Activated naive CD4-positive, alpha-beta T cell treated with anti-CD3 and anti-CD28 coated beads for 36 hours (primary cell): ENCODE data around the gene IL18. TPM values are rescaled to one million over a fixed set of nuclear protein-coding genes. Genes with fewer than 3 reads are reported as not detected.

ENCODE experiments used
- CTCF ChIA-PET: fragments of 350-600 bp; sonication (Branson Sonifier 250); formaldehyde crosslinking; loops from one replicate; lab custom pipeline; 2021; ENCODE audit warnings: antibody characterized with exemption; lab: Charles Lee
- DNase-seq: peaks from one replicate; pipeline ENCODE4 v3.0.0-alpha.2; 2020
- H3K27ac Mint-ChIP-seq: one replicate; pipeline ENCODE4 v1.8.0; 2021; ENCODE audit warnings: mild to moderate bottlenecking, mixed read lengths
- H3K27me3 Mint-ChIP-seq: one replicate; pipeline ENCODE4 v1.8.0; 2021; ENCODE audit warnings: low read depth, mixed read lengths
- H3K36me3 Mint-ChIP-seq: one replicate; pipeline ENCODE4 v1.8.0; 2021; ENCODE audit warnings: low read depth, mixed read lengths
- H3K4me1 Mint-ChIP-seq: one replicate; pipeline ENCODE4 v1.8.0; 2021; ENCODE audit warnings: low read depth, mixed read lengths
- H3K4me3 Mint-ChIP-seq: one replicate; pipeline ENCODE4 v1.8.0; 2021; ENCODE audit warnings: mild to moderate bottlenecking, moderate library complexity, mixed read lengths
- H3K9me3 Mint-ChIP-seq: one replicate; pipeline ENCODE4 v1.8.0; 2021; ENCODE audit warnings: mixed read lengths
- intact Hi-C: fragments of 100-400 bp; cut with micrococcal nuclease; formaldehyde crosslinking; loops from one replicate; pipeline ENCODE4 v1.15.1; 2023
- total RNA-seq, 2 experiments: library from RNA; stranded (reverse); gene quantifications; one replicate each; pipeline ENCODE4 v1.2.3, GENCODE V29; 2021

IL18 gene
- total RNA-seq, 2 experiments from 2014 or later = not detected

- Mint-ChIP-seq H3K36me3 (peaks cover under 1% of the 10 kb centered on the region), H3K27ac (no peak overlapping the region), H3K27me3 (peaks cover 3% of the 10 kb centered on the region), H3K9me3 (no peaks in the 10 kb centered on the region), H3K4me1 (no peaks in the 10 kb centered on the region), H3K4me3 (no peak overlapping the region)
- DNase-seq = no peak
- CTCF ChIA-PET = interaction anchor here (0.7 kb wide), 1 partner anchor 27 kb away, joined by 3 read pairs; no protein-coding TSS in a partner anchor
- intact Hi-C loops = no loop called here
Observed at GRCh38 chr11:112185883-112186282, 22.0 kb upstream of the IL18 start.

GRCh38 chr11:112182867-112183266 lies 19.0 kb upstream of the IL18 start:
- Mint-ChIP-seq H3K9me3 (no peaks in the 10 kb centered on the region), H3K4me1 (no peaks in the 10 kb centered on the region)
- intact Hi-C loops = no loop called here

GRCh38 chr11:112179601-112180000 lies 15.7 kb upstream of the IL18 start:
- CTCF ChIA-PET = no interaction called here
- Mint-ChIP-seq H3K4me1 (peaks cover 9% of the 10 kb centered on the region), H3K27ac (no peak overlapping the region), H3K27me3 (peaks cover 26% of the 10 kb centered on the region), H3K36me3 (peaks cover 1% of the 10 kb centered on the region), H3K9me3 (no peaks in the 10 kb centered on the region), H3K4me3 (no peak overlapping the region)
- no peak for DNase-seq
- intact Hi-C loops = loop anchor here (10.0 kb wide), 1 partner anchor 615 kb away; no protein-coding TSS in a partner anchor

More at GRCh38 chr11:112182867-112183266, 19.0 kb upstream of the IL18 start:
- H3K27me3 Mint-ChIP-seq = peaks cover 18% of the 10 kb centered on the region
- DNase-seq = no peak
- no peak overlapping the region for H3K27ac Mint-ChIP-seq
- H3K36me3 Mint-ChIP-seq = peaks cover 1% of the 10 kb centered on the region
- H3K4me3 Mint-ChIP-seq = no peak overlapping the region
- CTCF ChIA-PET = no interaction called here

GRCh38 chr11:112178936-112179335 lies 15.0 kb upstream of the IL18 start:
- peaks cover 1% of the 10 kb centered on the region for H3K36me3 Mint-ChIP-seq
- CTCF ChIA-PET = no interaction called here
- H3K27me3 Mint-ChIP-seq = peaks cover 27% of the 10 kb centered on the region
- intact Hi-C loops = loop anchor here (10.0 kb wide), 1 partner anchor 614 kb away; no protein-coding TSS in a partner anchor
- no peak overlapping the region for H3K27ac Mint-ChIP-seq
- no peaks in the 10 kb centered on the region for H3K9me3 Mint-ChIP-seq
- H3K4me1 Mint-ChIP-seq = peaks cover 10% of the 10 kb centered on the region
- H3K4me3 Mint-ChIP-seq = no peak overlapping the region
- DNase-seq = no peak

- Mint-ChIP-seq H3K9me3 (no peaks in the 10 kb centered on the region), H3K27me3 (peaks cover 27% of the 10 kb centered on the region), H3K27ac (no peak overlapping the region), H3K4me3 (no peak overlapping the region), H3K4me1 (peaks cover 10% of the 10 kb centered on the region), H3K36me3 (peaks cover 1% of the 10 kb centered on the region)
- CTCF ChIA-PET = no interaction called here
- DNase-seq = no peak
- intact Hi-C loops = loop anchor here (10.0 kb wide), 1 partner anchor 614 kb away; no protein-coding TSS in a partner anchor
Observed at GRCh38 chr11:112178428-112178827, 14.5 kb upstream of the IL18 start.

- Mint-ChIP-seq H3K36me3 (peaks cover 1% of the 10 kb centered on the region), H3K27ac (no peak overlapping the region), H3K4me3 (no peak overlapping the region), H3K9me3 (no peaks in the 10 kb centered on the region), H3K27me3 (peaks cover 27% of the 10 kb centered on the region), H3K4me1 (peaks cover 10% of the 10 kb centered on the region)
- intact Hi-C loops = loop anchor here (10.0 kb wide), 1 partner anchor 613 kb away; no protein-coding TSS in a partner anchor
- DNase-seq = no peak
- CTCF ChIA-PET = interaction anchor here (0.7 kb wide), 1 partner anchor 46 kb away, joined by 3 read pairs; no protein-coding TSS in a partner anchor
Observed at GRCh38 chr11:112177589-112177988, 13.7 kb upstream of the IL18 start.

- Mint-ChIP-seq H3K9me3 (no peaks in the 10 kb centered on the region), H3K4me3 (no peak overlapping the region), H3K27ac (no peak overlapping the region), H3K36me3 (peaks cover 1% of the 10 kb centered on the region), H3K4me1 (peaks cover 13% of the 10 kb centered on the region), H3K27me3 (peaks cover 27% of the 10 kb centered on the region)
- CTCF ChIA-PET = interaction anchor here (1.0 to 1.5 kb wide), 4 partner anchors 54 to 195 kb away, joined by 3 to 12 read pairs (median 6); no protein-coding TSS in a partner anchor
- DNase-seq = no peak
- intact Hi-C loops = loop anchor here (10.0 kb wide), 1 partner anchor 611 kb away; no protein-coding TSS in a partner anchor
Observed at GRCh38 chr11:112176077-112176476, 12.2 kb upstream of the IL18 start.

- H3K9me3 Mint-ChIP-seq = no peaks in the 10 kb centered on the region
- peaks cover 25% of the 10 kb centered on the region for H3K27me3 Mint-ChIP-seq
- no peaks in the 10 kb centered on the region for H3K36me3 Mint-ChIP-seq
- peaks cover 13% of the 10 kb centered on the region for H3K4me1 Mint-ChIP-seq
- DNase-seq = no peak
- CTCF ChIA-PET = interaction anchor here (0.6 to 1.5 kb wide), 7 partner anchors 11 to 238 kb away, joined by 3 to 12 read pairs (median 3); no protein-coding TSS in a partner anchor
- H3K27ac Mint-ChIP-seq = no peak overlapping the region
- intact Hi-C loops = loop anchor here (1.0 to 10.0 kb wide), 4 partner anchors 62 to 611 kb away; partner anchors contain the start of genes CFAP68 and FDXACB1
- H3K4me3 Mint-ChIP-seq = no peak overlapping the region
Observed at GRCh38 chr11:112175599-112175952, 11.7 kb upstream of the IL18 start.

- H3K27ac Mint-ChIP-seq = no peak within 1 kb of the TSS
Observed at GRCh38 chr11:112174789-112175598, 11.1 kb upstream of the IL18 start, which contains the start of gene BCO2. BCO2 (plus strand) TSS chr11:112175512; CDS start chr11:112175602, 90 bp downstream.

GRCh38 chr11:112173152-112173551 lies 9.3 kb upstream of the IL18 start:
- intact Hi-C loops = loop anchor here (10.0 kb wide), 1 partner anchor 608 kb away; no protein-coding TSS in a partner anchor

More at GRCh38 chr11:112174789-112175598, 11.1 kb upstream of the IL18 start, which contains the start of gene BCO2:
- Mint-ChIP-seq H3K9me3 (no peaks in the 10 kb centered on the region), H3K36me3 (no peaks in the 10 kb centered on the region), H3K4me1 (peaks cover 13% of the 10 kb centered on the region), H3K27me3 (peaks cover 22% of the 10 kb centered on the region), H3K4me3 (peak within 1 kb of the TSS; percentile 50)
- CTCF ChIA-PET = interaction anchor here (0.6 to 1.5 kb wide), 8 partner anchors 10 to 237 kb away, joined by 3 to 12 read pairs (median 4); no protein-coding TSS in a partner anchor
- intact Hi-C loops = loop anchor here (1.0 to 10.0 kb wide), 4 partner anchors 62 to 610 kb away; partner anchors contain the start of genes CFAP68 and FDXACB1
- DNase-seq = peak; percentile 60

GRCh38 chr11:112172362-112172994 lies 8.6 kb upstream of the IL18 start:
- Mint-ChIP-seq H3K27ac (no peak overlapping the region), H3K4me3 (no peak overlapping the region), H3K27me3 (peaks cover 13% of the 10 kb centered on the region), H3K4me1 (peaks cover 13% of the 10 kb centered on the region), H3K9me3 (no peaks in the 10 kb centered on the region), H3K36me3 (no peaks in the 10 kb centered on the region)
- intact Hi-C loops = loop anchor here (10.0 kb wide), 1 partner anchor 608 kb away; no protein-coding TSS in a partner anchor
- CTCF ChIA-PET = interaction anchor here (0.7 to 2.2 kb wide), 3 partner anchors 57 to 241 kb away, joined by 3 to 7 read pairs (median 3); no protein-coding TSS in a partner anchor
- DNase-seq = no peak

More at GRCh38 chr11:112173152-112173551, 9.3 kb upstream of the IL18 start:
- no peak overlapping the region for H3K27ac Mint-ChIP-seq
- H3K9me3 Mint-ChIP-seq = no peaks in the 10 kb centered on the region
- CTCF ChIA-PET = interaction anchor here (1.0 to 2.2 kb wide), 2 partner anchors 57 to 59 kb away, joined by 3 to 7 read pairs; no protein-coding TSS in a partner anchor
- H3K27me3 Mint-ChIP-seq = peaks cover 12% of the 10 kb centered on the region
- H3K4me1 Mint-ChIP-seq = peaks cover 13% of the 10 kb centered on the region
- no peak overlapping the region for H3K4me3 Mint-ChIP-seq
- no peaks in the 10 kb centered on the region for H3K36me3 Mint-ChIP-seq
- DNase-seq = no peak
